ENCODE data around the gene SCN2A. TPM values are rescaled to one million over a fixed set of nuclear protein-coding genes. Genes with fewer than 3 reads are reported as not detected.

The SCN2A gene
- total RNA-seq, 2 donors from 2014 or later, result 0.07 TPM; not detected in 1

DNA sequence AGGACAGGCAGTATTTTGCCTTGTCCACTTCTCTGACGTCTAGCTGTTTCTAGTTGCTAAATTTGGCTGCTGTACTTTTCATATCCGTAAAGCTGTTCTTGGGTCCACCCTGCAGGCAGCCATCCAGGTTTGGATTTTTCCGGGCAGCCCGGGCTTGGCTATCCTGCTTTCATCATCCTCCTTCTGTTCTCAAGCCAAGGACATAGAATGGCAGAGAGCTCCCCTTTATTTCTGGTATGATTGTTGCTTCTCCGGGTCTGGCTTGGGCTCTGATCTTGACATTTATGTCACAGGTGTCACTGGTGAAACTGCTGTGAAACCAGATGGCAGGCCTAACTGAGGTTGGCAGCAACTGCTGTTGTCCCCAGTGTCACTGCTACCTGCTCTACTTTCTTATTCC is 35.5 kb downstream of the SCN2A start:
- H3K9me3 ChIP-seq (ENCODE audit: control insufficient read depth, low read length, poor library complexity, severe bottlenecking), result no peaks in the 10 kb centered on the region
- no peak for ATAC-seq
- Mint-ChIP-seq H3K36me3 (ENCODE audit: low read depth) (no peaks in the 10 kb centered on the region), H3K4me1 (no peaks in the 10 kb centered on the region), H3K4me3 (no peak overlapping the region), H3K27me3 (no peaks in the 10 kb centered on the region), H3K27ac (no peak overlapping the region)
- no peak for DNase-seq

DNA sequence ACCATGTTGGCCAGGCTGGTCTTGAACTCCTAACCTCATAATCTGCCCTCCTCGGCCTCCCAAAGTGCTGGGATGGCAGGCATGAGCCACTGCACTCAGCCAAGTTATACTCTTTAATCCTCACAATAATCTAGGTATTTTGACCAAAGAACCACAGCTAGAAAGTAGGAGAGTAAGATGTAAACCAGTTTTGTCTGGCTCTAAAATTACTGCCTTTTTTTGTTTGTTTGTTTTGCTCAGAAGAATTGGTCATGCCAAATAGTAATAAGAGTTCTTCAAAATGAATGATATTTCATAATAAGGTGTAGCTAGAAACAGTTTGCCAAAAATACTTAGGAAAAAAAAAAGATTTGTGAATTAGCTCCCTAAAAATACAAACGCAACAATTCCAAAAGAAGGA is 36.7 kb downstream of the SCN2A start:
- no peaks in the 10 kb centered on the region for H3K4me1 Mint-ChIP-seq
- H3K9me3 ChIP-seq (ENCODE audit: control insufficient read depth, low read length, poor library complexity, severe bottlenecking), result no peaks in the 10 kb centered on the region
- H3K36me3 Mint-ChIP-seq (ENCODE audit: low read depth), result no peaks in the 10 kb centered on the region
- H3K27me3 Mint-ChIP-seq, result no peaks in the 10 kb centered on the region
- ATAC-seq (no peak), DNase-seq (no peak)
- no peak overlapping the region for H3K27ac Mint-ChIP-seq
- no peak overlapping the region for H3K4me3 Mint-ChIP-seq

- H3K36me3 Mint-ChIP-seq (ENCODE audit: low read depth), result peaks cover 3% of the 10 kb centered on the region
Measured at GRCh38 chr2:165277295-165277694, 38.1 kb downstream of the SCN2A start.

DNA sequence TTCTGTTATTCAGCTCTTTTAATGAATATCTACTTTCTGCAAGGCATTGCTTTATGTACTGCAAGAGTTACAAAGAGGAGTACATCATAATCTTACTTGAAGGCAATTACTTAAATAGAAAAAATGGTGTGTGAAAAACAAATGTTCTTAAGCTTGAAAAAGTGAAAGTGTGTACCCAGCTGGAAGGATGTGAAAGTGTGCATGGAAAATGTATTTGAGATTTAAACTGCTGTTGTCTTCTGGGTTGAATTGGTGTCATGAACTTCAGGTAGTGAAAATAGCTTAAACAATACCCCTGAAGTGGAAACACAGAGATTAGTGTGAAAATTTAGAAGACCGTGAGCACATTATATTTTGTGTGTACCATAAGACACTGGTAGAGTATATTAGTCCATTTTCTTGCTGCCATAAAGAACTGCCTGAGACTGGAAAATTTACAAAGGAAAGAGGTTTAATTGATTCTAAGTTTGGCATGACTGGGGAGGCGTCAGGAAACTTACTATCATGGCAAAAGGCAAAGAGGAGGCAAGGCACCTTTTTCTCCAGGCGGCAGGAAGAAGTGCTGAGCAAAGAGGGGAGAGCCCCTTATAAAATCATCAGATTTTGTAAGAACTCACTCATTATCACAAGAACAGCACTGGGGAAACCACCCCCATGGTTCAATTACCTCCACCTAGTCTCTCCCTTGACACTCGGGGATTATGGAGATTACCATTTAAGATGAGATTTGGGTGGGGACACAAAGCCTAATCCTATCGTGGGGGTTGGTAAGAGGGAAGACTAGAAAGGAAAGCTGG is 38.8 kb downstream of the SCN2A start:
- peaks cover 3% of the 10 kb centered on the region for H3K36me3 Mint-ChIP-seq (ENCODE audit: low read depth)
- H3K4me3 Mint-ChIP-seq, result no peak overlapping the region

More at GRCh38 chr2:165277295-165277694, 38.1 kb downstream of the SCN2A start:
- H3K4me3 Mint-ChIP-seq, result no peak overlapping the region
- no peaks in the 10 kb centered on the region for H3K27me3 Mint-ChIP-seq
- no peaks in the 10 kb centered on the region for H3K4me1 Mint-ChIP-seq
- no peaks in the 10 kb centered on the region for H3K9me3 ChIP-seq (ENCODE audit: control insufficient read depth, low read length, poor library complexity, severe bottlenecking)
- no peak for DNase-seq
- no peak for ATAC-seq
- no peak overlapping the region for H3K27ac Mint-ChIP-seq

GRCh38 chr2:165280356-165280755 is 41.1 kb downstream of the SCN2A start:
- H3K4me3 Mint-ChIP-seq, result no peak overlapping the region
- H3K36me3 Mint-ChIP-seq (ENCODE audit: low read depth), result peaks cover 3% of the 10 kb centered on the region
- no peak overlapping the region for H3K27ac Mint-ChIP-seq
- ATAC-seq, result no peak
- no peaks in the 10 kb centered on the region for H3K9me3 ChIP-seq (ENCODE audit: control insufficient read depth, low read length, poor library complexity, severe bottlenecking)
- no peaks in the 10 kb centered on the region for H3K27me3 Mint-ChIP-seq
- no peak for DNase-seq
- H3K4me1 Mint-ChIP-seq, result no peaks in the 10 kb centered on the region

More for the DNA sequence above, 38.8 kb downstream of the SCN2A start:
- ATAC-seq, result no peak
- Mint-ChIP-seq H3K4me1 (no peaks in the 10 kb centered on the region), H3K27ac (no peak overlapping the region), H3K27me3 (no peaks in the 10 kb centered on the region)
- H3K9me3 ChIP-seq (ENCODE audit: control insufficient read depth, low read length, poor library complexity, severe bottlenecking), result no peaks in the 10 kb centered on the region
- no peak for DNase-seq

- Mint-ChIP-seq H3K36me3 (ENCODE audit: low read depth) (peaks cover 3% of the 10 kb centered on the region), H3K27ac (no peak overlapping the region), H3K27me3 (no peaks in the 10 kb centered on the region), H3K4me1 (no peaks in the 10 kb centered on the region), H3K4me3 (no peak overlapping the region)
- DNase-seq, result no peak
- no peak for ATAC-seq
- H3K9me3 ChIP-seq (ENCODE audit: control insufficient read depth, low read length, poor library complexity, severe bottlenecking), result no peaks in the 10 kb centered on the region
Measured at GRCh38 chr2:165281387-165281786, 42.2 kb downstream of the SCN2A start.

GRCh38 chr2:165283342-165283741 is 44.1 kb downstream of the SCN2A start:
- Mint-ChIP-seq H3K27me3 (peaks cover 5% of the 10 kb centered on the region), H3K36me3 (ENCODE audit: low read depth) (peaks cover 3% of the 10 kb centered on the region), H3K4me3 (no peak overlapping the region), H3K4me1 (no peaks in the 10 kb centered on the region), H3K27ac (no peak overlapping the region)
- no peak for DNase-seq
- ATAC-seq, result no peak
- H3K9me3 ChIP-seq (ENCODE audit: control insufficient read depth, low read length, poor library complexity, severe bottlenecking), result no peaks in the 10 kb centered on the region

DNA sequence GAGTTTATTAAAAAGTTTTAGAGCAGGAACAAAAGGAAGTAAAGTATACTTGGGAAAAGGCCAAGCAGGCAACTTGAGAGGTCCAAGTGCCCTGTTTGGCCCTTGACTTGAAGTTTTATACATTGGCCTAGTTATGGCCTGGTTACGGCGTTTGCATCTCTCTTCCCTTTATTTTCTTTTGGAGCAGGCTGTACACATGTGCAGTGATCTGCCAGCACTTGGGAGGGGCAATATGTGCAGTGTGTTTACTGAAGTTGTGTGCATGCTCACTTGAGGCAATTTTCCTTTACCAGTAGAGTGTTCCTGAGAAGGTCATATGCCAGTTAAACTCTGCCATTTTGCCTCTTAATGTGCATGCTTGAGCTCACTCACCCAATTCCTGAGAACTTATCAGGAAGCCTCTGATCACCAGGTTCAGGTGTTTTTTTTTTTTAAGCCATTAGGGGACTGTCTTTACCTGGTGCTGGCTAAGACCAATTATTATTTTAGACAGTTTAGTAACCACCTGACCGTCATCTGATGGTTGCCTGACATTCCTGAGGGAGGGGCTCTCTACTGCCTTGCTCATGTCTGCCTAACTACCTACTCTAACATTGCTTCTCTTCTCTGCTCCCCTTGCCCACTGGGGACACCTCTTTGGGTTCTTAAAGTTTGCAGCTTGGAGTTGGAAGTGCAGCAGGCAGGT is 48.0 kb downstream of the SCN2A start:
- Mint-ChIP-seq H3K4me1 (no peaks in the 10 kb centered on the region), H3K36me3 (ENCODE audit: low read depth) (no peaks in the 10 kb centered on the region), H3K4me3 (no peak overlapping the region), H3K27me3 (peaks cover 6% of the 10 kb centered on the region), H3K27ac (no peak overlapping the region)
- ATAC-seq, result no peak
- no peak for DNase-seq
- no peaks in the 10 kb centered on the region for H3K9me3 ChIP-seq (ENCODE audit: control insufficient read depth, low read length, poor library complexity, severe bottlenecking)

GRCh38 chr2:165289069-165289468 is 49.9 kb downstream of the SCN2A start:
- ATAC-seq (no peak), DNase-seq (no peak)
- H3K27ac Mint-ChIP-seq, result no peak overlapping the region
- H3K27me3 Mint-ChIP-seq, result peaks cover 13% of the 10 kb centered on the region
- peaks cover under 1% of the 10 kb centered on the region for H3K4me1 Mint-ChIP-seq
- H3K36me3 Mint-ChIP-seq (ENCODE audit: low read depth), result no peaks in the 10 kb centered on the region
- no peaks in the 10 kb centered on the region for H3K9me3 ChIP-seq (ENCODE audit: control insufficient read depth, low read length, poor library complexity, severe bottlenecking)
- H3K4me3 Mint-ChIP-seq, result no peak overlapping the region

DNA sequence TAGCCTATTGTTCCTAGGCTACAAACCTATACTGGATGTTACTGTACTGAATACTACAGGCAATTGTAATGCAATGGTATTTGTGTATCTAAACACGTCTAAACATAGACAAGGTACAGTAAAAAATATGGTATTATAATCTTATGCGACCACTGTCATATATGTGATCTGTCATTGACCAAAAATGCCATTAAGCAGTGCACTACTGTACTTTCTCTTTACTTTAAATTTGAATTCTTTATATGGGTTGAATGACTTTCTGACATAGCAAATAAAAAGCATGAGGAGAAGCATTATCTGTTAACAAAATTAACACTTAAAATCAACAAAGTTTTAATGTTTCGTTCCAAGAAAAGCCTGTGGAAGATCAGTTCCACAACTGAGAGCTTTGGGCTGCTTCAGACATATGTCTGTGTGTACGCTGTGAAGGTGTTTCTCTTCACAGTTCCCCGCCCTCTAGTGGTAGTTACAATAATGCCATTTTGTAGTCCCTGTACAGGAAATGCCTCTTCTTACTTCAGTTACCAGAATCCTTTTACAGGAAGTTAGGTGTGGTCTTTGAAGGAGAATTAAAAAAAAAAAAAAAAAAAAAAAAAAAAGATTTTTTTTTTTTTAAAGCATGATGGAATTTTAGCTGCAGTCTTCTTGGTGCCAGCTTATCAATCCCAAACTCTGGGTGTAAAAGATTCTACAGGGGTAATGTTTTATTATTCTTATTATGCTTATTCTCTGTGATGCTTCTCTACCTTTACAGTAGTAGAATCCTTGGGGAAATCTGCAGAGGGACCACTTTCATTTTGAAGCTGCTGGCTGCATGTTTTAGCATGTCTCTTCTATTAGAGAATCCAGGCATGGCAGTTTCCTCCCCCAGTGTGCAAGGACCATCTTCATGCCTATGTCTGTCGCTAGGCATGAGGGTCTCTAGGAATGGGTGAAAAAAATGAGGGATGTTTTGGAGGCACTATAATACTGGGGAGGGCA is 54.5 kb downstream of the SCN2A start:
- Mint-ChIP-seq H3K4me3 (no peak overlapping the region), H3K27me3 (peaks cover 8% of the 10 kb centered on the region)

DNA sequence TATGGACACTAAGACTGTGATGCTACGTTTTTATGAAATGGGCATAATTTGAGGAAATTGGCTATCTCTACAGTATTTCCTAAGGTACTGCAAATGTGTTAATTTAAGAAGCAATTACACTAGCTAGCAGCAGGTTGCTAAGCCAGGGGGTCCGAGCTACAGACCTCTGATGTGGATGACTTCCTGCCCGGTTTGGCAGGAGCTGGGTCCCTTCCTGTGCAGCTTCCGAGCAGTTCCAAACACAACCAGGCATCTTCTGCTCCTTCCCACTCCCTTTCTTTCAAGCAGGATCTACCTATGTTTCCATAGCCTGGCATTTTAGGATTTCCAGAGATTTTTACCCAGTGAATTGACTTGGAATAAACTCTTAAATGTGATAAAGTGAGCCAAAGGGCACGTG is 55.7 kb downstream of the SCN2A start:
- ATAC-seq, result no peak
- H3K27ac Mint-ChIP-seq, result no peak overlapping the region

More for the DNA sequence above, 54.5 kb downstream of the SCN2A start:
- peak; percentile 100 for ATAC-seq
- Mint-ChIP-seq H3K27ac (no peak overlapping the region), H3K4me1 (peaks cover 4% of the 10 kb centered on the region), H3K36me3 (ENCODE audit: low read depth) (no peaks in the 10 kb centered on the region)
- peak in 1 of 3 donors; percentile 12 for DNase-seq
- H3K9me3 ChIP-seq (ENCODE audit: control insufficient read depth, low read length, poor library complexity, severe bottlenecking), result no peaks in the 10 kb centered on the region

GRCh38 chr2:165295643-165296042 is 56.4 kb downstream of the SCN2A start:
- ATAC-seq (no peak), DNase-seq (no peak)
- no peaks in the 10 kb centered on the region for H3K9me3 ChIP-seq (ENCODE audit: control insufficient read depth, low read length, poor library complexity, severe bottlenecking)
- H3K27me3 Mint-ChIP-seq, result peaks cover 8% of the 10 kb centered on the region
- peaks cover 4% of the 10 kb centered on the region for H3K4me1 Mint-ChIP-seq
- no peaks in the 10 kb centered on the region for H3K36me3 Mint-ChIP-seq (ENCODE audit: low read depth)
- H3K4me3 Mint-ChIP-seq, result no peak overlapping the region
- no peak overlapping the region for H3K27ac Mint-ChIP-seq

More for the DNA sequence above, 55.7 kb downstream of the SCN2A start:
- Mint-ChIP-seq H3K36me3 (ENCODE audit: low read depth) (no peaks in the 10 kb centered on the region), H3K4me3 (no peak overlapping the region), H3K27me3 (peaks cover 8% of the 10 kb centered on the region), H3K4me1 (peaks cover 4% of the 10 kb centered on the region)
- no peak for DNase-seq
- no peaks in the 10 kb centered on the region for H3K9me3 ChIP-seq (ENCODE audit: control insufficient read depth, low read length, poor library complexity, severe bottlenecking)

Measured in T-helper 17 cell (primary cell).